C1 segment of cervical spinal cord (tissue), 14 donors: ENCODE results near the gene CYBA.

ENCODE experiments used
- DNase-seq, 14 donors: peaks; one replicate each; lab custom pipeline; 2025; lab: John Stamatoyannopoulos, UW

The CYBA gene

GRCh38 chr16:88647178-88648070, 3.4 kb downstream of the CYBA start:
- no peak for DNase-seq

DNA sequence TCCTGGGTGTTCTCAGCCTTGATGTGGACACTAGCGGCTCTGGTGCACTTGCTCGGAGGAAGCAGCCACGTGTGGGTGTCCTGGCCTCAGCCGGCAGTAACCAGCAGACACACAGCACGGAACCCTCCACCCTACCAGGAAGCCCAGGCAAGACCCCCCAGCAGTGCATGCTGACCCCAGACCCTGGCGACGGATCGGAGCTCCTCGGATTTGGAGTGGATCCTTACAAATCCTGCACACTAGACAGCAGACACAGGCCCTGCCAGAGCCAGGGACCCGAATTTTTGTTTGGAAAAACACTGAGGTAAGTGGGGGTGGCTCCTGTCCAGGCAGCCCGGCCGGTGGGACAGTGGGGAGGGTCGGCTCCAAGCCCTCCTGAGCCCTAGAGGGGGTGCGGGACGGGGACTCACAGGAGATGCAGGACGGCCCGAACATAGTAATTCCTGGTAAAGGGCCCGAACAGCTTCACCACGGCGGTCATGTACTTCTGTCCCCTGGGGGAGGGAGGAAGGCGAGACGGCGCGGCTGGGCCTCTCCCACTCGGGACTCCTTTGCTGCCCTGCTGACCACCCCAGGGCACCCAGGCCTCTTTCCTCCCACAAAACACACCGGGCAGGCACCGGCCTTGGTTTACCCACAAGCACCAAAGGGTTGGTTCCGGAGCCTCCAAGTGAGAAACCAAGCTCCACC, 4.4 kb downstream of the CYBA start:
- DNase-seq: no peak

- no peak for DNase-seq
Observed at GRCh38 chr16:88645941-88646340, 4.9 kb downstream of the CYBA start.

DNA sequence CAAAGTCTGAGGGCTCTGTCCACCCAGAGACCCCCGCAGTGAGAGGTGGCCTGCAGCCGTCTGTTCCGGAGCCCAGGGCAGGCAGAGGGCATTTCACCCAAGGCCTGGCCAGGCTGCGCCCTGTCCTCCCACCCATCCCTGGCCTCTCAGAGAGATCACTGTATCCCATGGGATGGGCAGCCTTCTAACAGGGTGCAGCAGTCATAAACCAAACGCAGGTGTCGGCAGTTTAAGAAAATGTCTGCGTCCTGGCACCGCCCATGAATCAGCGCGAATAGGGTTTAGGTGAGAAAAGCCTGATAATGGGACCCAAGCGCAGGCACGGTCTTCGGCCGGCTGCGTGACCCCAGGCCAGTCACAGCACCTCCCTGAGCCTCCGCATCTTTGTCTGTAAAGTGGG, 5.4 kb downstream of the CYBA start:
- DNase-seq: no peak

DNA sequence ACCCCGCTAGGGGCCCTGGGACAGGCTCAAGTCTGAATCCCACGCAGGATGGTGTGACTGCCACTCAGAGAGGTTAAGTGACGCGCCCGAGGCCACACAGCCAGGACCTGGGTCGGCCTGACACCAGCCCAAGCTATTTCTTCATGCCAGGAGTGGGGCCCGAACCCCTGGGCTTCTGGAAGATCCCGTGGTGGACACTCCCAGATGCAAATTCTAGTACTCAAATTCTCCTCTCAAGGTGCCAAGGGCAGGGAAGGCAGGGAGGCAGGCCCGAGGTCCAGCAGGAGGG, 7.3 kb downstream of the CYBA start:
- DNase-seq: no peak

DNA sequence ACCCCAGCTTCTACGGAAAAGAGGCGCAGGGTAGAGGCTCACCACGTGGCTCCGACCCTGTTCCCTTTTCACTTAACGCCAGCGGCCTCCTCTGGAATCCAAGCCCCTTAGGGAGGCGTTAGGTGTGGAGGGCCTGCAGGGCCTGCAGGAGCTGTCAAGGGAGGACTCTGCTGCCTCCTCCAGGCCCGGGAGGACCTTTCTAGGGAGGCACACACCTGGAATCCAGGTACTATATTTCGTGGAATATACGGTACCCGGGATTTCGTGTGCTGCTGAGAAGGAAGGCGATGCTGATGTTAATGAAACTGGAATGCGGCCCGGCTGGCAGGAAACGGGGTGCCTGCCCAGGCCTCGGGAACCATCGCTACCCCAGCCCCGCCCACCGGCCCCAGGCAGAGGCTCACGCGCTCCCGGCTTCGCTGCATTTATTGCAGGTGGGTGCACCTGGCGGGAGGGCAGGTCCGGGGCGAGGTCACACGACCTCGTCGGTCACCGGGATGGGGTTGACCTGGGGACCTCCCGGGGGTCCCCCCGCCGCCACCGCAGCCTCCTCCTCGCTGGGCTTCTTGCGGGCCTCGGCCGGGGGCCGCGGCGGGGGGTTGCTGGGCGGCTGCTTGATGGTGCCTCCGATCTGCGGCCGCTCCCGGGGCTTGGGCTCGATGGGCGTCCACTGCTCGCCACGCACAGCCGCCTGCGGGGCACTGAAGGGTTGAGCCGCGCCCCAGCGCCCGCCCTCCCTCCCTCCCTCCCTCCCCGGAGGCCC, 7.8 kb downstream of the CYBA start:
- no peak for DNase-seq

DNA sequence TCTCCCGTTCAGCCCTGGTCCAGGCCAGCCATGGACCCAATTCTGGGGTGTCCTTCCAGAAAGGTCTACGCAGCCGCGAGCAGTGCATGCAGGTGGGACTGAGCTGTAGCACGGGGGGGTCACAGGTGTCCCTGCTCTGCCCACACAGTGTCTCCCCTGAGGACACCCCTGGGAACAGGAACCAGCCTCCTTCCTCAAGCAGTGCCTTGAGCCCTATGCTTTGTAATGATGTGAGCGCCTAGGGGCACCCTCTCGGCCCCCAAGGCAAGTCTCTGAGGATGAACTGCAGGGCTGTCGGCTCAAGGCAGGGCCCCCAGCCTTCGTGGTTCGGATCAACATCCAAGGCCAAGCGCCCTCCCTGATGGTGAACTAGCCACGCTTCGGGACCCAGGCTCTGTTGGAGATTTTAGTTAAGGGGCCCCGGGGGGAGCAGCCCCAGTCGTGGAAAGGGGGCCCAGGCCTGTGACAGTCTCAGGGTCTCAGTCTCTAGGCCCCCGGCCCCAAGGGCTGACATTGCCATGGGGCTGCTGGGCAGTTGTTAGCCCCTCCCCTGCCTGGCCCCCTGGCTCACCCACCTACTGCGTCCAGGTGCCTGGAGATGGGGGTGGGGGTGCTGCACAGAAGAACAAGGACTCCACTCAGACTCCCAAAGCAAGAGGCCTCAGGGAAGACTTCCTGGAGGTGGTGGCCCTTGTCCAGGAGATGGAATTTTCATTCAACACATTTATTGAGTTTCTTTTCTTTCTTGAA, 10.2 kb downstream of the CYBA start:
- no peak for DNase-seq

GRCh38 chr16:88640039-88640495, 10.8 kb downstream of the CYBA start:
- DNase-seq: no peak

- no peak for DNase-seq
Observed at GRCh38 chr16:88639231-88640038, 11.4 kb downstream of the CYBA start.

DNA sequence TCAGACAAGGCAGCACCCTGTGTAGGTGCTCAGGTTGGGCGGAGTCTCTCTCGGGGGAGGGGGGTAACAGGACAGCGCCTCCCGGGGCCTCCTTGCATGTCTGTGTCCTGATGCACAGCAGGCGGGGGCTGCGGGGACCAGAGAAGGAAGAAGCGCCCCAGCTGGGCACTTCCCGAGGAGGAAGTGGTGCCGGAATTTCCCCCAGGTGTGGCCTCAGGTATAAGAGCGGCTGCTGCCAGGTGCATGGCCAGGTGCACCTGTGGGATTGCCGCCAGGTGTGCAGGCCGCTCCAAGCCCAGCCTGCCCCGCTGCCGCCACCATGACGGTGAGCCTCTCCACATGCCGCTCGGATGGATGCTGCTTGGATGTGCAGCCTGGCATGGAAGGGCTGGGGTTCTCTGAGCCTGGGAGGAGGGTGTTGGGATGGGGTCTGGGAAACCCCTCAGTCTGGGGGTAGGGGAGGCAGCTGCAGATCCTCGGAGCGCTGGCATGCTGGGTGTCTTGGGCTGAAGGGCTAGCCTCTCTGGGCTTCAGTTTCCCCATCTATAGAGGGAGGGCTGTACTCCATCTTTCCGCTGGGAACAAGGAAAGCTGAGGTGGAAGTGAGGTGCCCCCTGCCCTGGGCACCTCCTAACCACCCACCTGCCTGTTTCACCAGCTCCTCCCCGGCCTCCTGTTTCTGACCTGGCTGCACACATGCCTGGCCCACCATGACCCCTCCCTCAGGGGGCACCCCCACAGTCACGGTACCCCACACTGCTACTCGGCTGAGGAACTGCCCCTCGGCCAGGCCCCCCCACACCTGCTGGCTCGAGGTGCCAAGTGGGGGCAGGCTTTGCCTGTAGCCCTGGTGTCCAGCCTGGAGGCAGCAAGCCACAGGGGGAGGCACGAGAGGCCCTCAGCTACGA, 12.3 kb downstream of the CYBA start, which contains the start of gene IL17C:
TSS of gene IL17C (plus strand) at position 250 of the 908 bp plus-strand sequence. CDS start at position 320, 70 bp downstream.
- DNase-seq: no peak

DNA sequence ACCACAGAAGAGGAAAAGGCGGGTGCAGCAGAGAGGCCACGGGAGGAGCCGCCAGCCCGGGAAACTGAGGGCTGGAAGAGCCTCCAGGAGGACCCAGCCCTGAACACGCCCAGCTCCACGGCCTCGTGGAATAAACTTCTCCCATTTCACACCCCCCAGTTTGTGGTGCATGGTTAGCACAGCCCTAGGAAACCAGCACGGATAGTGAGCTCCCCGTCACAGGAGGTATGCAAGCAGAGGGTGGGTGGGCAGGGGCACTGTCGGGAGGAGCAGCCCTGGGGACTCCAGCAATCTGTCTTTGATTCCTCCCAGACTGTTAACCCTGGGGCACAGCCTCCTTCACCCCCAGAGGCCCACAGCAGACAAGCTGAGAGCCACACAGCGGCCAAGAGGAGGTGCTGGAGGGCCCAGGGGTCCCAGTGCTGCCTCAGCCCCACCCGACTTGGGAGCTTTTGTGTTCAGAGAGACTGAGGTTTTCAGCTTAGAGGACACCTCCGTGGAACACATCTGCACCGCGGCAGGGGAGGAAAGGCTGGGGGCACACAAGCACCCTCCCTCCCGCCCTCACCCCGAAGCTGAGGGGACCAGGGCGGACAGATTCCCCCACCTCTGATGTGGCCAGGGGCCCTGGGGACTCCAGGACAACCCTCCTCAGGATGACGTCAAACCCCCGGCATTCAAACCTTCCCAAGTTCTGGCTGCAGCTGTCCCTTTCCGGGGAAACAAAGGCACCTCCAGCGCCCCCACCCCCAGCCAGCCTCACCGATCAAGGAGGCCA, 14.2 kb downstream of the CYBA start:
- no peak for DNase-seq

DNA sequence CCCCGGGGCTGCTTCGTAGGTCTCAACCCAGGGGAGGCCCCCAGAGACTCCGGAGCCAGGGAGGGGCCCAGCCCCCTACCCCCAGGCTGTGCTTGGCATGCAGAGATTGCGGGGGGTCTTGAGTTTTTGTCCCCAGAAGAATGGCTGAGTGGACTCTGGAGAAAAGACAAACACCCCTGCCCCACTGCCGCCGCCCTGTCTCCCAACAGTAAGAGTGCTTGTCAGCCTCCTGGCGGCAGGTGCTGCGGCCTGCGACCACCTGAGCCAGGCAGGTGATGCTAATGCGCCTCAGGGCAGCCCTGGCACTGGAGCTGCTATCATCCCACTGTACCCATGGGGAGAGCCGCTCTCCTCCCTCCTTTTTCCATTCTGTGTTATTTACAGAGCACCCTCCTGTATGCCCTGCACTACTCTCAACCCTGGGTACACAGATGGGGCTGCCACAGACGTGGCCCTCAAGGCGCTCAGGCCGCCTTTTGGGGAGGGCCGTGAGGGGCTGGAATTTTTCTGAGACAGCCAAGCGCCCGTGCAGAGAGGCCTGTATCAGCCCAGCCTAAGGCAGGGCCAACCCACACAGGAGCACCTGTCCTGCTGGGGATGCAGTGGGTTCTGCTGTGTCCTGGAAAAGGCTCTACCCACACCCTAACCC, 15.1 kb downstream of the CYBA start:
- no peak for DNase-seq

DNA sequence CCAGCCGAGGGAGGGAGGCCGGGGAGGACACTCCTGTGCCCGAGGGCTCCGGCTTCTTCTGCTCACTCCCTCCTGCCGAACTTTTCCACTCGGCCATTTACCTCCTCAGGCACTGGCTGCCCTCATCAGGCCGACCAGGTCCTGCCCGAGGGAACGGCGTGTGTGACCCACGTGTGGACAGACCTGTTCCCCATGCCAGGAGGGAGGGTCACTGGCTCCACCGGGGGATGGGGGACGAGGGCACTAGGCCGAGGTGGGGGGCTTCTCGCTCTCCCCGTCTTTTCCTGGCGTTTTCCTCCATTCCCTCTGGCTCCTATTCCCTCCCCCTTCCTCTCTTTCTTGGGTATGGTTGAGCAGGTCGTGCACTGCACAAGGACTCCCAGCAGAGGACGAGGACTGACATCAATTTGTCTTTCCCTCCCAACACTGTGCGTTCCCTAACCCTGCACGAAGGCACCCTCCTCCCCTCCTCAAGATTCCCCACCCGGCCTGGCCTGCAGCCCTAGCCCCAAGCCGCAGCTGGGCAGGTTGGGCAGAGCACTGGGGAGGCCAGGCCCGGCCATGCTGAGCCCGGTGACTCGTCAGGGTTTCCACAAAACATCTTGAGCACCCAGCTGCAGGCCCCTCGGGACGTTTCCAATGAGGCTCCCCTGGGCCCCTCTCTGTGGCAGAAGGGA, 15.7 kb downstream of the CYBA start:
- no peak for DNase-seq

GRCh38 chr16:88634141-88634993, 16.5 kb downstream of the CYBA start:
- no peak for DNase-seq

- no peak for DNase-seq
Observed at GRCh38 chr16:88633684-88634140, 17.1 kb downstream of the CYBA start.

GRCh38 chr16:88632587-88632930, 18.3 kb downstream of the CYBA start:
- no peak for DNase-seq
